Smooth muscle cell of bladder (primary cell): ENCODE measurements around the gene ATAD3B. TPM values are rescaled to one million over a fixed set of nuclear protein-coding genes. Genes with fewer than 3 reads are reported as not detected.

ENCODE experiments used
- total RNA-seq: library from RNA; depleted of rRNA; stranded (reverse); fragments of >200 nt; gene quantifications from 2 replicates; pipeline ENCODE4 v1.2.3, GENCODE V29; 2014

Gene ATAD3B, protein sequence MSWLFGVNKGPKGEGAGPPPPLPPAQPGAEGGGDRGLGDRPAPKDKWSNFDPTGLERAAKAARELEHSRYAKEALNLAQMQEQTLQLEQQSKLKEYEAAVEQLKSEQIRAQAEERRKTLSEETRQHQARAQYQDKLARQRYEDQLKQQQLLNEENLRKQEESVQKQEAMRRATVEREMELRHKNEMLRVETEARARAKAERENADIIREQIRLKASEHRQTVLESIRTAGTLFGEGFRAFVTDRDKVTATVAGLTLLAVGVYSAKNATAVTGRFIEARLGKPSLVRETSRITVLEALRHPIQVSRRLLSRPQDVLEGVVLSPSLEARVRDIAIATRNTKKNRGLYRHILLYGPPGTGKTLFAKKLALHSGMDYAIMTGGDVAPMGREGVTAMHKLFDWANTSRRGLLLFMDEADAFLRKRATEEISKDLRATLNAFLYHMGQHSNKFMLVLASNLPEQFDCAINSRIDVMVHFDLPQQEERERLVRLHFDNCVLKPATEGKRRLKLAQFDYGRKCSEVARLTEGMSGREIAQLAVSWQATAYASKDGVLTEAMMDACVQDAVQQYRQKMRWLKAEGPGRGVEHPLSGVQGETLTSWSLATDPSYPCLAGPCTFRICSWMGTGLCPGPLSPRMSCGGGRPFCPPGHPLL
- total RNA-seq, result 12.8 TPM in 2 replicates

DNA sequence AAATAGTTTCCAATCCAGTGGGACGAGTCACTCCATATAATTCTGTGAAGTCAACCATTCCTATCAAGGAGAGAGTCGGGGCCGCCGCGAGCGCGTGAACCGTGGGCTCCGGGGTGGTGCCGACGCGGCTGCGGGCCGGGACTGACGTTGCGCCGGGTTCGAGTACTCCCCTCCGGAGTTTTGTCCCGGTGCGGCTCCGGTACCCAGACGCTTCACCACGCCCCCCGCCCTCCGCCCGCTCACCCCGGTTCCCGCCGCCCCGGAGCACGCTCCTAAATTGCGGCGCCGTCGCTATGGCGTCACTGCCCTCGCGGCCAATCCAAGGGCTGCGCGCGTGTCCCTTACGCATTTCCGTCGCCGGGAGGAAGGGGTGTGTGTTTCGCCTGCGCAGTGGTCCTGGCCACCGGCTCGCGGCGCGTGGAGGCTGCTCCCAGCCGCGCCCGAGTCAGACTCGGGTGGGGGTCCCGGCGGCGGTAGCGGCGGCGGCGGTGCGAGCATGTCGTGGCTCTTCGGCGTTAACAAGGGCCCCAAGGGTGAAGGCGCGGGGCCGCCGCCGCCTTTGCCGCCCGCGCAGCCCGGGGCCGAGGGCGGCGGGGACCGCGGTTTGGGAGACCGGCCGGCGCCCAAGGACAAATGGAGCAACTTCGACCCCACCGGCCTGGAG is at the start of gene ATAD3B:
Gene ATAD3B, plus strand, starts transcription at position 377 of the 664 bp plus-strand sequence. Its CDS starts 120 bp downstream, at position 497.

DNA sequence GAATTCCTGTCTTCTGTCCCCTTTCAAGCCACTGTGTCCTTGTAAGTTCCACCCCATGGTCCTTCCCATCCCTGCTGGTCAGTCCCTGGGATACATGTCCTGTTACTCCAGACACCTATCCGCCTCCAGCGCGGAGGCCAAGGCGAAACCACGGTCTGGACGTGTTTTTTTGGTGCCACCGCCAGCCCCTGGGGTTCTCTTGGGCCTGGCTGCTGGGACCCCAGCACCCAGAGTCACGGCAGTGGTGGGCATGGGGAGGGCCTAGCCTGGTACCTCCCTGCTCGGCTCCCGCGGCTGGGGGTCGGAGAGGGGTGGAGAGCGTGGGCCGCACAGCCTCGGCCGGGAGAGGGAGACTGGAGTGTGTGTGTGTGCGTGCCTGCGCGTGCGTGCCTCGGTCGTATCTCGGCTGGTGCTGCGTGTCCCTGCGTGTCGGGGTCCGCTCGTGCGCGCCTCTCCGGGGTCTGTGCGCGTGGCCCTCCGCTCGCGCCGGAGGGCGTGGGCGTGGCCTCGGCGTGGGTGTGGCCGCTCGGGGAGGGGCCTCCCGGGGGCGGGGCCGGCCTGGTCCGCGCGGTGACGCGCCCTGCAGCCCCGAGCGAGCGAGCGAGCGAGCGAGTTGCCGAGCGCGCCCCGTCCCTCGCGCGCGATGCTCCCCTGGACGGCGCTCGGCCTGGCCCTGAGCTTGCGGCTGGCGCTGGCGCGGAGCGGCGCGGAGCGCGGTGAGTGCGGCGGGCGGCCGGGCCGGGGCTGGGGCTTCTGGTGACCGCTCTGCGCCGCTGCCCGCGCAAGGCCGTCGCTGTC is 36.3 kb upstream of the ATAD3B start, which contains the start of gene VWA1:
Gene VWA1, plus strand, starts transcription at position 585 of the 798 bp plus-strand sequence. Its CDS starts 59 bp downstream, at position 644.

DNA sequence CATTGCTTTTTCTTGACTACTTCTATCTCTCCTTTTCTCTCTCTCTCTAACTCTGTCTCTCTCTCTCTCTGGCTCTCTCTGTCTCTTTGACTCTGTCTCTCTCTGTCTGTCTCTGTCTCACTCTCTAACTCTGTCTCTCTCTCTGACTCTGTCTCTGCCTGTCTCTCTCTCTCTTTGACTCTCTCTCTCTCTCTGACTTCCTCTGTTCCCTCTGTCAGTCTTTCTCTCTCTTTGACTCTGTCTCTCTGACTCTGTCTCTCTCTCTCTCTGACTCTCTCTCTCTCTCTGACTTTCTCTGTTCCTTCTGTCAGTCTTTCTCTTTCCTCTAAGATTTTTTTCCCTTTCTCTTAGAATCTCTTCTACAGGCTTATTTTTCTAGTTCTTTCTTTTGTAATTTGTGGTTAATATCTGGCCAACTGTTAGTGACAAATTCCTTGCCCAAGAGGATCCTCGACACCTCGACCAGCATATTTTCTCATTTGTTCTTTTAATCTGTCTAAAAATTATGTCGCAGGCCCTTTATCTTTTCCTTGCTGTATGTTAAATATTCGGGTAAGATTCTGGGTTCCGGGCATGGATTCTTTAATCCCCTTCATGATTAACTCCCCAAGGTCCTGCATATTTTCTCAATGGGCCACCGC is 22.3 kb upstream of the ATAD3B start, which contains the start of gene ATAD3C:
Gene ATAD3C, plus strand, starts transcription at position 591 of the 641 bp plus-strand sequence. CDS start 995 bp downstream, outside the sequence.

DNA sequence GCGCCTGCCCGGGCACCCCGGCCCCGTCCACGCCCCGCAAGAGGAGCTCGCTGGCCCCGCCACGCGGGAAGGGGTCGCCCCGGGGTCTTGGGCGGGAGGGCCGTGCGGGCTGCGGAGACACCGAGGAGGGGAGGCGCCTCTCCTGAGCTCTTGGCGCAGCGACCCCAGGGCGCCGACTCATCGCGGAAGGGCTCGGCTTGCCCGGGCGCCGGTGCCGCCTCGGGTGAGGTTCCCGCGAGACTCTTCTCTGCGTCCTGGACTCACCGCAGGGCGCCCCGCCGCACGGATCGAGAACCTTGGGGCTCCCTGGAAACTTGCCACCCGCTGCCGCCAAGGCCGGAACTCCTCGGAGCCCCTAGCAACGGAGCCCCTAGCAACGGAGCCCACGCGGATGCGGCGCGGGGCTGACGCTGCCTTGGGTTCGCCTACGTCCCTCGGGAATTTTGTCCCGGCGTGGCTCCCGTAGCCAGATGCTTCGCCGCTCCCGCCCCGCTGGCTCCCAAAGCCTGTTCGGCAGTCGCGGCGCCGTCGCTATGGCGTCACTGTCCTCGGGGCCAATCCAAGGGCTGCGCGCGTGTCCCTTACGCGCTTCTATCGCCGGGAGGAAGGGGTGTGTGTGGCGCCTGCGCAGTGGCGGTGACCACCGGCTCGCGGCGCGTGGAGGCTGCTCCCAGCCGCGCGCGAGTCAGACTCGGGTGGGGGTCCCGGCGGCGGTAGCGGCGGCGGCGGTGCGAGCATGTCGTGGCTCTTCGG is 40.1 kb downstream of the ATAD3B start, which contains the start of gene ATAD3A:
Gene ATAD3A, plus strand, starts transcription at position 630 of the 753 bp plus-strand sequence. Its CDS starts 107 bp downstream, at position 737.

DNA sequence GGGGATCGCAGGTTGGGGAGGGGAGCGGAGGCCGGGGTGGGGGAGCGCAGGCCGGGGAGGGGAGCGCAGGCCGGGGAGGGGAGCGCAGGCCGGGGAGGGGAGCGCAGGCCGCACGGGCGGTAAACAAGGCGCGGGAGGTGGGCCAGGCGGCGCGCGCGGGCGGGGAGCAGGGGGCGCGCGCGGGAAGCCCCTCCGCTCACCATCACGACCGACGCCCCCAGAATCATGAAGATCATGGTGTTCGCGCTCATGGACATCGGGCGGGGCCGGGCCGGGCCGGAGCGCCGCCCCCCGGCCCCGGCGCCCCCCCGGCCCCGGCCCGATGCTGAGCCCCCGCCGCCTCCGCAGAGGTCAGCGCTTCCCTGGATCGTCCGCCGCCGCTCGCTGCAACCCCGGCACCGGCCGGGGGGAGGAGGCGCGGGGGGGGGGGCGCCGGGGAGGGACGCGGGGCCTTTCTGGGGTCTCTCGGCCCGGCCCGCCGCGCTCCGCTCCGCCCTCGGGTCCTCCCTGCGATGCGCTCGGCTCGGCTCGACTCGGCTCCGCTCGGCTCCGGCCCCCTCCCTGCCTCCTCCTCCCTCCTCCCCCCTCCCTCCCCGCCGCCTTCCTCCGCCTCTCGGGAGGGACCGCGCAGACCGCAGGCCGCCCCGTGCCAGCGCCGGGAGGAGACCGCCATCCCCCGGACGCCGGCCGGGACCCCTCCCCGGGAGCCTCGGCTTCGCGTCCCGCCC is 68.7 kb downstream of the ATAD3B start, which contains the start of gene TMEM240:
Gene TMEM240, minus strand, starts transcription at position 535 of the 728 bp plus-strand sequence. Its CDS starts 278 bp downstream, at position 257.

Other genes with a start within 250 kb of the ATAD3B start
- gene SDF4, start 239.8 kb upstream of the ATAD3B start, total RNA-seq, result 117 and 125 TPM in 2 replicates
- 16.2 and 21.7 TPM in 2 replicates for gene B3GALT6, start 239.5 kb upstream of the ATAD3B start, total RNA-seq
- 0.83 and 1.3 TPM in 2 replicates for gene C1QTNF12, start 225.0 kb upstream of the ATAD3B start, total RNA-seq
- 34.0 and 44.7 TPM in 2 replicates for gene UBE2J2, start 197.9 kb upstream of the ATAD3B start, total RNA-seq
- gene SCNN1D, start 191.3 kb upstream of the ATAD3B start, total RNA-seq, result 0.71 and 0.74 TPM in 2 replicates
- gene ACAP3, start 163.8 kb upstream of the ATAD3B start, total RNA-seq, result 19.2 and 25.7 TPM in 2 replicates
- gene PUSL1, start 163.2 kb upstream of the ATAD3B start, total RNA-seq, result 9.2 and 12.0 TPM in 2 replicates
- 47.5 and 50.3 TPM in 2 replicates for gene INTS11, start 147.1 kb upstream of the ATAD3B start, total RNA-seq
- 7.0 and 9.1 TPM in 2 replicates for gene CPTP, start 147.0 kb upstream of the ATAD3B start, total RNA-seq
- 0.14 and 0.18 TPM in 2 replicates for gene TAS1R3, start 140.5 kb upstream of the ATAD3B start, total RNA-seq
- gene DVL1, start 122.3 kb upstream of the ATAD3B start, total RNA-seq, result 48.4 and 72.1 TPM in 2 replicates
- gene MXRA8, start 113.2 kb upstream of the ATAD3B start, total RNA-seq, result 236 and 258 TPM in 2 replicates
- 93.0 and 96.6 TPM in 2 replicates for gene AURKAIP1, start 96.6 kb upstream of the ATAD3B start, total RNA-seq
- 103 and 153 TPM in 2 replicates for gene CCNL2, start 72.4 kb upstream of the ATAD3B start, total RNA-seq
- 95.4 and 96.7 TPM in 2 replicates for gene MRPL20, start 64.5 kb upstream of the ATAD3B start, total RNA-seq
- gene ANKRD65, start 50.5 kb upstream of the ATAD3B start, total RNA-seq, result 0.28 and 0.46 TPM in 2 replicates
- gene VWA1, start 36.1 kb upstream of the ATAD3B start, total RNA-seq, result 2.8 and 3.7 TPM in 2 replicates
- not detected in 2 replicates for gene ATAD3C, start 22.1 kb upstream of the ATAD3B start, total RNA-seq
- 20.9 and 25.9 TPM in 2 replicates for gene ATAD3A, start 40.4 kb downstream of the ATAD3B start, total RNA-seq
- gene TMEM240, start 68.9 kb downstream of the ATAD3B start, total RNA-seq, result 2.1 and 3.3 TPM in 2 replicates
- gene SSU72, start 103.1 kb downstream of the ATAD3B start, total RNA-seq, result 43.2 and 77.1 TPM in 2 replicates
- 0.43 and 0.92 TPM in 2 replicates for gene FNDC10, start 128.4 kb downstream of the ATAD3B start, total RNA-seq
- 67.7 and 103 TPM in 2 replicates for gene MIB2, start 143.7 kb downstream of the ATAD3B start, total RNA-seq
- gene MMP23B, start 160.4 kb downstream of the ATAD3B start, total RNA-seq, result 4.6 and 9.8 TPM in 2 replicates
- gene CDK11B, start 187.2 kb downstream of the ATAD3B start, total RNA-seq, result 5.7 and 10.1 TPM in 2 replicates
- 19.2 and 26.9 TPM in 2 replicates for gene SLC35E2B, start 221.0 kb downstream of the ATAD3B start, total RNA-seq